ENCODE measurements around the gene AHSP. TPM values are rescaled to one million over a fixed set of nuclear protein-coding genes. Genes with fewer than 3 reads are reported as not detected.
"Not testable (repeated sequence)": the region's sequence is repeated elsewhere in the genome, so short reads cannot be mapped to it uniquely, and the experiment has no call there.

The AHSP gene
- total RNA-seq, 1 donor from 2014 or later = not detected

DNA sequence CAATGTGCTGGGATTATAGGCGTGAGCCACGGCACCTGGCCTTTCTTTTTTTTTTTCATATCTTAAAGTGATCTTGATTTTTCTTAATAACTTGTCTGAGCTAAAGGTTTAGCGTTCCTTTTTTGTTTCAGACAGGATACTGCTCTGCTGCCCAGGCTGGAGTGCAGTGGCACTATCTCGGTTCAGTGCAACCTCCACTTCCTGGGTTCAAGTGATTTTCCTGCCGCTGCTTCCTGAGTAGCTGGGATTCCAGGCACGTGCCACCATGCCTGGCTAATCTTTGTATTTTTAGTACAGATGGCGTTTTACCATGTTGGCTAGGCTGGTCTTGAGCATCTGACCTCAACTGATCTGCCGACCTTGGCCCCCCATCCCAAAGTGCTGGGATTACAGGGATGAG is 23.5 kb upstream of the AHSP start:
- DNase-seq (ENCODE audit: low spot score) = no peak

DNA sequence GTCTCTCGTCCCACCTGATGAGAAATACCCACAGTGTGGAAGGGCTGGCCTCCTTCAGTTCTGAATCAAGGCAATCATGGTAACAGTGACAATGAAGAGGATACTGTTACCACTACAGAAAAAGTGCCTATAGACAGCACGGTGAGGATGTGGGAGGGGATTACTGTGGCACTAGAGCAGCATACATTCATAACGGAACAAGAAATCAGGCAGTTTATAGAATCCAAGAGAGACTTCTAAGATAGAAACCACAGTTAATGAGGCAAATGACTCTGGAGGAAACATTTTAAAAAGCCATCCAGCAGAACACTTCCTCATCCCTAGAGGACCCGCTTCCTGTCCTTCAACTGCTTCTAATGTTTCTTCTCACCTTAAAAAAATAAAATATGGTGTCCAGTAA is 22.2 kb upstream of the AHSP start:
- no peaks in the 10 kb centered on the region for H3K9me3 Mint-ChIP-seq
- peak overlapping the region; percentile 82 for H3K27ac Mint-ChIP-seq
- peaks cover 30% of the 10 kb centered on the region for H3K4me1 Mint-ChIP-seq (ENCODE audit: low read depth)
- H3K27me3 Mint-ChIP-seq (ENCODE audit: low read depth) = no peaks in the 10 kb centered on the region
- H3K36me3 Mint-ChIP-seq (ENCODE audit: low read depth) = peaks cover 32% of the 10 kb centered on the region
- intact Hi-C loops (cut with micrococcal nuclease) = loop anchor here (5.0 kb wide), 1 partner anchor 192 kb away; no protein-coding TSS in a partner anchor
- DNase-seq (ENCODE audit: low spot score) = no peak
- no peak overlapping the region for H3K4me3 Mint-ChIP-seq (ENCODE audit: low read depth)

More for the DNA sequence above, 23.5 kb upstream of the AHSP start:
- H3K27ac Mint-ChIP-seq = no peak overlapping the region
- H3K4me3 Mint-ChIP-seq (ENCODE audit: low read depth) = no peak overlapping the region
- no peaks in the 10 kb centered on the region for H3K9me3 Mint-ChIP-seq
- H3K36me3 Mint-ChIP-seq (ENCODE audit: low read depth) = peaks cover 36% of the 10 kb centered on the region
- H3K4me1 Mint-ChIP-seq (ENCODE audit: low read depth) = peaks cover 25% of the 10 kb centered on the region
- intact Hi-C loops (cut with micrococcal nuclease) = no loop called here
- H3K27me3 Mint-ChIP-seq (ENCODE audit: low read depth) = no peaks in the 10 kb centered on the region

DNA sequence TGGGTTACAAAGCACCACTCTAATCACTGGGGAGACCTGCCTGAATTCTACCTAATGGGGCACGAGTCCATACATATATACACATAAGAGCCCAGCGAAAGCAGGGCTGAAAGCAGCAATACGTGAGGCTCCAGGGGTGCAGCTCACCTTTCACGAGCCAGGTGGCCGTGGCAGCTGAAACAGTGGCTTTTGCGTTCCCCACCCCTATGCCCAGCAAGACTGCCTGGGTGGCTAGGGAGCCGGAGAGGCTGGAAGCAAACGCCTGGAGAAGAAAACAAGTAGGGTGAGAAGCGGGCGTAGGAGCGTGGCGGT is 20.1 kb upstream of the AHSP start:
- Mint-ChIP-seq H3K27ac (peak overlapping the region; percentile 87), H3K4me1 (ENCODE audit: low read depth) (peaks cover 30% of the 10 kb centered on the region), H3K4me3 (ENCODE audit: low read depth) (peak overlapping the region; percentile 94), H3K9me3 (no peaks in the 10 kb centered on the region), H3K27me3 (ENCODE audit: low read depth) (no peaks in the 10 kb centered on the region), H3K36me3 (ENCODE audit: low read depth) (peaks cover 29% of the 10 kb centered on the region)
- intact Hi-C loops (cut with micrococcal nuclease) = loop anchor here (5.0 kb wide), 1 partner anchor 190 kb away; no protein-coding TSS in a partner anchor
- DNase-seq (ENCODE audit: low spot score) = no peak

DNA sequence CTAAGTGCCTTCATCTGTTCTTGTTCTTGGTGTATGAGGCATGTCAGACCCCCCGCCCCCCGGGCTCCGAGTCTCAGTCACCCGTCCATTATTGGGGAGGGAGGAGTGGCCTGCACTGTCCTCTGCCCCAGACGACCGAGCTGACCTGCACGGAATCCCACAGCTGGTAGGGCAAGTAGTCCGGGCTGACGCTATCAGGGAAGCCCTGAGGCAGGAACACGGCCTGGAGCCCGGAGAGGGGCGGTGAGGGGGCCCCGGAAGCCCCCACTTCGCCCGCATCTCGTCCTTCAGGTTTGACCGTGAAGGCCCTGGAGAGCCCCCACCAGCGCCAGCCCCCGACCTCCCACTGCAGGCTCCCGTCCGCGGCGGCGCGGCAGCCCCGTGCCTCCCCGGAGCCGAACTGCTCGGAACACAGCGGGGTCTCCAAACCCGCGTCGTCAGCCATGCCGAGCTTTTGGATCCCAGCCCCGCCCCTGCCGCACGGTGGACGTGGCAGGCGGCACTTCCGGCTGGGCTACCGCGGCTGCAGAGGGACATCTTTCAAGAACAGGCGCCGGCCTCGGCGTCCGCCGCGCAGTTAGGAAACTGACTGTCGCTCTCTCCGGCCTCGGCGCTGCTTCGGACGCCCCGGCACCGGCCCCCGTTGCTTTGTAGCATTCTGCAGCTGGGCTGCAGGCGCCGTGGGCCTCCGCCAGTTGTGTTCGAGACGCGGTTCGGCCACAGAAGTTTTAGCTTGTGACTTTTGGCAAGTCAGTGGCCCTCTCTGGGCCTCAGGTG is 19.6 kb upstream of the AHSP start, which contains the start of gene RUSF1:
RUSF1 (minus strand) TSS at position 463 of the 777 bp plus-strand sequence; CDS start at position 445, 18 bp downstream.
- peaks cover 29% of the 10 kb centered on the region for H3K36me3 Mint-ChIP-seq (ENCODE audit: low read depth)
- peak within 1 kb of the TSS; percentile 94 for H3K4me3 Mint-ChIP-seq (ENCODE audit: low read depth)
- no peaks in the 10 kb centered on the region for H3K9me3 Mint-ChIP-seq
- intact Hi-C loops (cut with micrococcal nuclease) = loop anchor here (1.0 to 5.0 kb wide), 4 partner anchors 49 to 361 kb away; partner anchors contain the start of gene ARMC5
- H3K4me1 Mint-ChIP-seq (ENCODE audit: low read depth) = peaks cover 30% of the 10 kb centered on the region
- no peaks in the 10 kb centered on the region for H3K27me3 Mint-ChIP-seq (ENCODE audit: low read depth)
- peak within 1 kb of the TSS; percentile 91 for H3K27ac Mint-ChIP-seq
- peak; percentile 80 for DNase-seq (ENCODE audit: low spot score)

DNA sequence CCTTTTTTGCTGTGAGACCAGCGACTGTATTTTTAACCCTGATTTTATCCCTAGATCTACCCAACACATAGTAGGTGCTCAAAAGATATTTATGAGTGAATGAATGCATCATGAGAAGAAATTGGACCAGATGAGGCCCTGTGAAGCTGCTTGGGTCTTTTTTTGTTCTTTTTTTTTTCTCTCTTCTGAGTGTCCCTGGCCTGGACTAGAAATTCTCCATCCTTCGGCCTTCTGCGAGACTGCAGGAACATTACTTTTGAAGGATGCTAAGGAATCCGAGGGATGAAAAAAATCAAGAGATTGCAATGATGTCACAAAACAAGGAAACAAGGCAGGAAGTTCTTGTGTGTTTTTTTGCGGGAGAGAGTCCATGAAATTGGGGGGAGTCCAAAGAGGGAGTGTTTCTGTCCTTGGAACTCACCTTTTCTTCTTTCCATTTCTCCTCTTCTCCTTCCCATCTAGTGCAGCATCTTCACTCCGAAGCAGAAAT is 18.9 kb upstream of the AHSP start:
- Mint-ChIP-seq H3K27me3 (ENCODE audit: low read depth) (no peaks in the 10 kb centered on the region), H3K27ac (peak overlapping the region; percentile 91), H3K36me3 (ENCODE audit: low read depth) (peaks cover 29% of the 10 kb centered on the region), H3K4me1 (ENCODE audit: low read depth) (peaks cover 30% of the 10 kb centered on the region), H3K4me3 (ENCODE audit: low read depth) (peak overlapping the region; percentile 94), H3K9me3 (no peaks in the 10 kb centered on the region)
- no peak for DNase-seq (ENCODE audit: low spot score)
- intact Hi-C loops (cut with micrococcal nuclease) = loop anchor here (1.0 to 5.0 kb wide), 4 partner anchors 49 to 360 kb away; partner anchors contain the start of gene ARMC5

DNA sequence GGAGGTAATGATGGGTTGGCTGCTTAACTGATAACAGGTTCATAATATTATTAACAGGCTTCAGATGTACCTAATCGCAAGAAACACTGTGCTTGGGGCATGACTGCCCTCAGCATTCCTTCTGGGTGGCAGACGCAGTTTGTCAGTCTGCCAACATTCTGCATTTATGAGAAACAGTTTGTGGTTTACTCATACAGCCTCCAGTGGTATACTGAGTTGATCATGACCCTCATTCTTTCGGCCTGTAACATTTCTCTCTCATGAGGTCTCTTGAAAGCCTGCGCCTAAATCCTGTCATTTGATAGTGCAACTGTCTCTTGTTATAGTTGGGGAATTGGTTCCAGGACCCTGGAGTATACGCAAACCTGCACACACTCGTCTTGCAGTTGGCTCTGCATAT is 14.6 kb upstream of the AHSP start:
- H3K27ac Mint-ChIP-seq = no peak overlapping the region
- H3K36me3 Mint-ChIP-seq (ENCODE audit: low read depth) = peaks cover 9% of the 10 kb centered on the region
- H3K9me3 Mint-ChIP-seq = peaks cover 9% of the 10 kb centered on the region

DNA sequence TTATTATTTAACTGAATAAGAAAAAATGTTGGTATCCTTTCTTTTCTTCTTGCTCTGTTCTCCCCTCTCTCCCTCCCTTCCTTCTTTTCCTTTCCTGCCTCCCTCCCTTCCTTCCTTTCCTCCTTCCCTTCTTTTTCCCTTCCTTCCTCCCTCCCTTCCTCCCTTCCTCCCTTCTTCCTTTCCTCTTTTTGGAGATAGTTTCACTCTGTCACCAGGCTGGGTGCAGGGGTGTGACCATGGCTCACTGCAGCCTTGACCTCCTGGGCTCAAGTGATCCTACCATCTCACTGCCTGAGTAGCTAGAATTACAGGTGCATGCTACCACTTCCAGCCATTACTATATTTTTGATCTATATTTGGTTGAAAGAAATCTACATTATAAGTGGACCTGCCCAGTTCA is 13.8 kb upstream of the AHSP start:
- H3K27me3 Mint-ChIP-seq (ENCODE audit: low read depth) = no peaks in the 10 kb centered on the region
- H3K4me1 Mint-ChIP-seq (ENCODE audit: low read depth) = peaks cover 11% of the 10 kb centered on the region
- H3K4me3 Mint-ChIP-seq (ENCODE audit: low read depth) = no peak overlapping the region
- intact Hi-C loops (cut with micrococcal nuclease) = no loop called here
- peaks cover 4% of the 10 kb centered on the region for H3K36me3 Mint-ChIP-seq (ENCODE audit: low read depth)
- no peak for DNase-seq (ENCODE audit: low spot score)
- H3K9me3 Mint-ChIP-seq = peaks cover 9% of the 10 kb centered on the region
- no peak overlapping the region for H3K27ac Mint-ChIP-seq

More for the DNA sequence above, 14.6 kb upstream of the AHSP start:
- Mint-ChIP-seq H3K4me3 (ENCODE audit: low read depth) (no peak overlapping the region), H3K27me3 (ENCODE audit: low read depth) (no peaks in the 10 kb centered on the region), H3K4me1 (ENCODE audit: low read depth) (peaks cover 12% of the 10 kb centered on the region)
- intact Hi-C loops (cut with micrococcal nuclease) = no loop called here
- no peak for DNase-seq (ENCODE audit: low spot score)

DNA sequence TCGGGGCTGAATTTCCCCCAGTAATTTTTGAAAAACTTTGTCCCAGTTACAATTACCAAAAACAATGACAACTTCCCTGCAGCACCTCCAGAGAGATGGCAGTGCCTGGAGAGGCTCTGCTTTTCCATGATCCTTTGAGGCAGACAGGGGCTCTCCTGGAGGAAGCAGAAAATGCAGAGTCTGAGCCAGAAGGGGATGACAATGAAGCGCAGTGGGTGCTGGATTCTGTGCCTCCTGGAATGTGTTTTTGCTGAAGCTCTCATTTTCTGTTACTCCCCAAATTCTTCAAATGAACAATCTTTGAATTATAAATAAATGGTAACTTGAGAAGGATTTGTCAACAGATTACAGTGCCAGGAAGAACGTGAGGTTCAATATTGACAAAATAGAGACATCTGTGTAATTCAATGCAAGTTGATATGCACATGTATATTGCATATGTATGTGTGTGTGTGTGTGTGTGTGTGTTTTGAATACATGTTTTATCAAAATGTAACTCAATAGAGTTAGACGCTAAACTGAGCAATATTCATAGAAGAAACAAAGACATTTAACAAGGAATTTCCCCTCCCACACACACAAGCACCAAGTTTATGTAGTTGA is 9.8 kb upstream of the AHSP start:
- peaks cover 9% of the 10 kb centered on the region for H3K9me3 Mint-ChIP-seq
- no peaks in the 10 kb centered on the region for H3K27me3 Mint-ChIP-seq (ENCODE audit: low read depth)
- H3K36me3 Mint-ChIP-seq (ENCODE audit: low read depth) = no peaks in the 10 kb centered on the region
- intact Hi-C loops (cut with micrococcal nuclease) = no loop called here
- peaks cover 3% of the 10 kb centered on the region for H3K4me1 Mint-ChIP-seq (ENCODE audit: low read depth)
- no peak overlapping the region for H3K4me3 Mint-ChIP-seq (ENCODE audit: low read depth)
- no peak overlapping the region for H3K27ac Mint-ChIP-seq
- no peak for DNase-seq (ENCODE audit: low spot score)

DNA sequence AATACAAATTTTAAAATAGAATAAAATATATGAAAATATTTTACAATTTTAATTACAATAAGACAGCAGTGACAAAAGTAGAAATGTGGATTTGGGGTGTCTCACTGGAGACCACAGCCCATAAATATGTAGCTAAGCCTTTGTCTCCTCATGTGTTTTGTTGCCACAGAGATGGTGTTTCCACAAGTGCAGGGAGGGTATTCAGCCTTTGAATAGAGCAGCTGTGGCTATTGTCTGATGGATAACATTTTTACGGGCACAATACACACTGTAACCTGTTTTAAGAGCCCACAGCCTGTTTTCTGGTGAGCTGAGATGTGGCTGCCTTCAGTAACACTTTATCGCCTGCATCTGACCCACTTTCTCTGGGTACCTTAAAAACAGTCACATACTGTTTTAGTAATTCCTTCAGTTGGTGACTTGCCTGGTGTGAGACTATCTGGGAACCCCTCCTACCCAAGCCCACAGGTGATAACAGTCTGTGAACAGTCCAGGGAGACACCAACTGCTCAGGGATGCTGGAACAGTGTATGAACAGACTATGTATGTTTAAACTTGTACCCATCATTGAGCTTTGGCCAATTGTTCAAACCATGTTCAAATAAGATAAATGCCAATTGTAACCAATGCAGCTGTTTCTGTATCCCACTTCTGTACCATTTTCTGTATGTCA is 7.8 kb upstream of the AHSP start:
- intact Hi-C loops (cut with micrococcal nuclease) = no loop called here
- H3K4me3 Mint-ChIP-seq (ENCODE audit: low read depth) = no peak overlapping the region
- H3K4me1 Mint-ChIP-seq (ENCODE audit: low read depth) = peaks cover 3% of the 10 kb centered on the region
- no peak overlapping the region for H3K27ac Mint-ChIP-seq
- no peaks in the 10 kb centered on the region for H3K27me3 Mint-ChIP-seq (ENCODE audit: low read depth)
- H3K36me3 Mint-ChIP-seq (ENCODE audit: low read depth) = no peaks in the 10 kb centered on the region
- peaks cover 9% of the 10 kb centered on the region for H3K9me3 Mint-ChIP-seq
- no peak for DNase-seq (ENCODE audit: low spot score)

DNA sequence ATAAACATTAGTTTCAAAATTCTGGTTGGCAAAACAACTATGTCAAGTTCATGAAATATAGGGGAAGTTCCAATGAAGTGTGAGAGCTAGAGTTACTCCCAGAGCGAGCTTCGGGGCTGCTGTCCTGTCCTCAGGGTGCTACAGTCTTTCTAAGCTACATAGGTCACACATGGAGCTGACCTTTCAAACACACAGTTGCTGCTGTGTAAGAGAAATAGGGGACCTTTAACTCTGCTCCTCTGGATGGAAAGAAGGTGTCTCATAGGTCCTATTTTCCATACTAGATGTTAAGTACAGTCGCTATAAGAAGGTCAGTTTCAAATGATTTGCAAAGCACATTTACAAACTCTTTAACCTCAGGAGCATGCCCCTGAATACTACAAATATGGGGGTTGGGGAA is 6.3 kb upstream of the AHSP start:
- peaks cover 9% of the 10 kb centered on the region for H3K9me3 Mint-ChIP-seq
- no peaks in the 10 kb centered on the region for H3K36me3 Mint-ChIP-seq (ENCODE audit: low read depth)
- DNase-seq (ENCODE audit: low spot score) = no peak
- H3K27me3 Mint-ChIP-seq (ENCODE audit: low read depth) = peaks cover 3% of the 10 kb centered on the region
- no peak overlapping the region for H3K27ac Mint-ChIP-seq
- H3K4me3 Mint-ChIP-seq (ENCODE audit: low read depth) = no peak overlapping the region
- H3K4me1 Mint-ChIP-seq (ENCODE audit: low read depth) = peaks cover 3% of the 10 kb centered on the region
- intact Hi-C loops (cut with micrococcal nuclease) = no loop called here

DNA sequence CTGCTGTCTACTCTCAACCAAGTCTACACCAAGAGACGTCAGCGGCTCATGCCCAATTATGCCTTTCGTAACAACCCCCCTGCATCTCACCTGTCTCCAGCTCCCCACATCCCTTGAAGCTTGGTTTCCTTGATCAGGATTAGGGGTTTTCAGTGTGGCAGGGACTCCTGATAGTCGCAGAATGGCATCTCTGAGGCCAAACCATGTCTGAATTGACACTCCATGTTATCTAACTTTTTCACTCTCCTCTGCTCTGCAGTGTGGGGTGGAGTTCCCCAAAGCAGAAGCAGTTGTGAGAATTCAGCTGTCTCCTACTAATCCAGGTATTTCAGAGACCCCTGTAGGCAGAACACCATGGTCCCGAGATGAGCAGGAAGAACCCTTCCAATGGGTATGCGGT is 5.6 kb upstream of the AHSP start:
- Mint-ChIP-seq H3K27me3 (ENCODE audit: low read depth) (peaks cover 3% of the 10 kb centered on the region), H3K4me1 (ENCODE audit: low read depth) (peaks cover 3% of the 10 kb centered on the region), H3K9me3 (peaks cover 9% of the 10 kb centered on the region), H3K4me3 (ENCODE audit: low read depth) (no peak overlapping the region), H3K27ac (no peak overlapping the region), H3K36me3 (ENCODE audit: low read depth) (no peaks in the 10 kb centered on the region)
- intact Hi-C loops (cut with micrococcal nuclease) = no loop called here
- DNase-seq (ENCODE audit: low spot score) = no peak

DNA sequence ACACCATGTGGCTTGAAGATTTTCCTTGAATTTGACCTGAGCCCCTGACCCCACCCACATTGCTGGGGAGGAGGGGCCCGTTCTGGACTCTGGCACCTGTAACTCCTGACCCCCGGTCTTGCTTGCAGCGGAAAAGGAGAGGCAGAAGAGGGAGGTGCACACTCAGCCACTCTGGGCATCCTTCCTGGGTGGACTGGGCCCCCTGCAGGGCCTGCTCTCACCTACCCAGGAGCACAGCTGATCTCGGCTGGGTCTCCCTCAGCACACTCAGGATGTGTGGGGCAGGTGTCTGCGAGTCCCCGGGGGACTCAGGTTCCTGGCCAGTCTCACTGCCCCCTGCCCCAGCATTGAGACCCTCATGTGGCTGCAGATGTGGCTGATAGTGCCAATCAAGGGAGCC is 3.9 kb upstream of the AHSP start:
- H3K27ac Mint-ChIP-seq; intact Hi-C loops (cut with micrococcal nuclease); DNase-seq (ENCODE audit: low spot score); H3K4me3 Mint-ChIP-seq (ENCODE audit: low read depth); H3K36me3 Mint-ChIP-seq (ENCODE audit: low read depth); H3K9me3 Mint-ChIP-seq; H3K4me1 Mint-ChIP-seq (ENCODE audit: low read depth): not testable (repeated sequence)
- peaks cover 10% of the 10 kb centered on the region for H3K27me3 Mint-ChIP-seq (ENCODE audit: low read depth)

DNA sequence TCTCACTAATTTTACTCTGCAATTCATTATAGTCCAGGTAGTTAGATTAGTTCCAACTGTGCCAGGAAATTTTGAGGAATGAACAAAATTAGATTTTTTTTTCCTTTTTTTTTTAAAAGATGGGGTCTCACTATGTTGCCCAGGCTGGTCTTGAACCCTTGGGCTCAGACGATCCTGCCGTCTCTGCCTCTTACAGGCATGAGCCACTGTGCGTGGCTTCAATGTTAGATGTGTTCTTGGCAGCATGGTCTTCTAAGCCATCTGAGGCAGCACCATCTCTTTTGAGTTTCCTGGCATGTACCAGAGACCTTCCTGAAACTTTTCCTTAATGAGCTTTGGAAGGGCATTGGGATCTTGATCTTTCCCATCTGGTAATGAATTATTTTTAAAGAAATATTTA is 2.6 kb upstream of the AHSP start:
- Mint-ChIP-seq H3K4me3 (ENCODE audit: low read depth) (no peak overlapping the region), H3K27me3 (ENCODE audit: low read depth) (peaks cover 21% of the 10 kb centered on the region), H3K9me3 (no peaks in the 10 kb centered on the region), H3K36me3 (ENCODE audit: low read depth) (no peaks in the 10 kb centered on the region), H3K4me1 (ENCODE audit: low read depth) (peaks cover 7% of the 10 kb centered on the region), H3K27ac (no peak overlapping the region)
- DNase-seq (ENCODE audit: low spot score) = no peak
- intact Hi-C loops (cut with micrococcal nuclease) = no loop called here

All from activated T-helper 2 cell treated with anti-CD3 and anti-CD28 coated beads, Interferon-gamma antibody, Interleukin-2, Interleukin-4, amounts not matched to agents 10 μg/mL and 5 μg/mL and 100 μg/mL, durations not matched to agents 14 hours and 24 hours and 36 hours (primary cell).